A204.1 (cell line): Measurements from ENCODE around the gene B4GALNT3.

Experiments used
- FAIRE-seq: peaks from 2 replicates; lab custom pipeline; 2012; peaks lifted over from hg19 to GRCh38; lab: Jason Lieb, UNC

Gene B4GALNT3

DNA sequence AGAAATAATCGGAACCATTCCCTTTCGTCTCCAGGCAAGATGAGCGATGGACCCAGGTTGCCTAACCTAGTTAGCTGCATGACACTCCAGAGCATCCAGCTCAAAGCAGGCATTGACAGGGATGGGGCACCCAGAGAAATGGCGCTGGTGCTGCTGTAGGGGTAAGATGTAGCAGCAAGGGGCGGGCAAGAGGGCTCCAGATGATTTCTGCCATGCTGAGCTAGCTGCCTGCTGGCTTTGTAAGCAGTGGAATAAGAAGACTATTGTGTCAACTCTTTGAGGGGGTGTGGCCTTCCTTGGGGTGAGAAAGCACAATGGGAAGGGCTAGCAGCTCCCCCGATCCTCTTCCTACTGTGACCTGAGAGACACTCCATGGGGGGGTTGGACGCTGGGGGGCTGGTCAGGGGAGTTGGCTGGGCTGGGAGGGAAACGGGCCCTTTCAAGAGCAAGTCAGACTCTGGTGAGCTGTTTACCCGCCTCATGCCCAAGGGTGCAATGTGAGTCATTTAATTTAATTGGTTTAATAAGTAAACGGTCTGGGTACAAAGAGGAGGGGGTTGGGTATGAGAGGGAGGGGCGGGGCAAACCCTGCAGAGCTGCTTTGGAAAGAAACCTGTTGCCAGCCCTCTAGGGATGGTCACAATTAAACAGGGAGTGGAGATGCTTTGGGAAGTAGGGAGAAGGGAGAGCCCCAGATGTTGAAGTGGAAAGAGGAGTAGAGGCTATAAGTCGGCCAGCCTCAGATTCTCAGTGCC lies 50.5 kb downstream of the B4GALNT3 start:
- FAIRE-seq, result no peak

DNA sequence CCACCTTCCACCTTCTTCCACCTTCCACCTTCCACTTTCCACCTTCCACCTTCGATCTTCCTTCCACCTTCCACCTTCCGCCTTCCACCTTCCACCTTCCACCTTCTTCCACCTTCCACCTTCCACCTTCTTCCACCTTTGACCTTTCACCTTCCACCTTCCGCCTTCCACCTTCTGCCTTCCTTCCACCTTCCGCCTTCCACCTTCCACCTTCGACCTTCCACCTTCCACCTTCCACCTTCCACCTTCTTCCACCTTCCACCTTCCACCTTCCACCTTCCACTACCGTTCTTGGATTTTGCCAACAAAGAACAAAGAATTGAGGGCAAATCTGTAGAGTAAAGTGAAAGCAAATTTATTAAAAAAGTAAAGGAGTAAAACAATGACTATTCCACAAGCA lies 53.2 kb downstream of the B4GALNT3 start:
- no peak for FAIRE-seq

GRCh38 chr12:513446-513845 lies 53.7 kb downstream of the B4GALNT3 start:
- FAIRE-seq, result no peak

DNA sequence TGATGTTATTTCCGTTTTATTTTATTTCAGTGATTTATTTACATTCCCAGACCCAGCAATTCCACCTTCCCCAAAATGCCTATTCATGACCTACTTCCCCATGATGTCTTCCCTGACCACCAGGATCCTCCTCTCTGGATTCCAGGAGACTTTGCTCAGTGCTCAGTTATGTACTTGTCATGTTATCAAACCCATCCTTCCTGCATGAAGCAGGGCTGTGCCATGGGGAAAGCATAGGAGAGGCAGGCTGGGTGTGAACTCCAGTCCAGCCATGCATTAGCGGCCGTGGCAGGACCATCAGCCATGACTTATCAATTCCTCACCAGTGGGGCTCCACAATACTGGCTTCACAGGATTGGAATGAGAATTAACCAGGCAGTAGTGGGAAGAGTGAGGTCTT lies 57.8 kb downstream of the B4GALNT3 start:
- FAIRE-seq, result no peak

DNA sequence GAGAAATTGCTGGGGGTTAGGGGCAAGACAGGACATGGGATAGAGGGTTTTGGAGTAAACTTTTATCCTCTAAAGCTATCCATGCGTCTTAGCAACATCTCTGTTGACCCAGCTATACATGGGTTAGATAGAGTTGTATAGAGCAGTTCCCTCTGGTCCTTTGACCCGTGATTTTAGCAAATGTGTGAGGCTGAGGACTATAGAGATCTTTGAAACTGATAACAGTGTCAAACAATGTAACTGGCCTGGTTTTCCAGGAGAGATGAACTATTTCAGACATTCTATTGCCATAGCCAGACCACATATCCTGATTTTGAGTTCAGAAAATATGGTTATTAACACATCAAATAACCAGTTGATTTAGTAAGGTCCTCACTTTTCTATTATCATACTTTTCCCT lies 60.4 kb downstream of the B4GALNT3 start:
- FAIRE-seq, result no peak

- FAIRE-seq, result no peak
Observed at GRCh38 chr12:522692-523378, 63.1 kb downstream of the B4GALNT3 start.

GRCh38 chr12:524167-524951 lies 64.6 kb downstream of the B4GALNT3 start:
- FAIRE-seq, result no peak

DNA sequence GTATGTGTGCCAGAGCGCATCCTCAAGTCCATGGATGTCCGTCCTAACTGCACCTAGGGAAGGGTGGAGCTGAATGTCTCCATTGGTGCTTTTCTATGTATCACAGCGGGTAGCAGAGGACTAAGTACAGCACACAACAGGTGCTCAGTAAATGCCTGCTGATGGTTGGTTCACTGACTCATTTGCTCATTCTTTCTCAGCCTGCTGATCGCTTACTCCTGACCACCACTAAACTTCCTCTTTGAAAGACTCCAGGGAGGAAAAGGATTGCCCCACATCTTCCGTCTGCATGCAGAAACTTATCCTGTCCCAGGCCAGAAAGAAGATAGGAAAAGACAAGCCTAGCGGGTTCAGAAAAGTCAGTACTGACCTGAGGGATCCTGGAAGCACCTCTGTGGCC lies 66.3 kb downstream of the B4GALNT3 start:
- FAIRE-seq, result no peak

DNA sequence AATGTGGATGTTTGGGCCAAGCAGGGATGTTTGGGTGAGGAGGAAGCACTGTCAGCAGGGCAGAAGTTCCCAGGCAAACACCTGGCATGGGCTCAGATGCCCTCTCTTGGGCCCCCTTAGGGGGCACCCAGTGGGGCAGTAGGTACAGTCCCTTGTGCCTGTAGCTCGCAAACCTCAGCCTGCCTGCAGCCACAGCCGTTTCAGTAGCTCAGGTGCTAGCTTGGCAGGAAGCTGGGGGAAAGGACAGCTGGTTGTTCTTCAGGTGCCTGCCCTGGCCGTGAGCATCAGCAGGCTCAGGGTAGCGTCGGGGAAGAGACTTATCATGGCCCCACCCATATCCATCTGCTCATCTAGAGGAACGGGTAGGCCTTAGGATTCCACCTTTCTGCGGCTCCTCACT lies 67.5 kb downstream of the B4GALNT3 start:
- no peak for FAIRE-seq

- FAIRE-seq, result no peak
Observed at GRCh38 chr12:527729-528128, 68.0 kb downstream of the B4GALNT3 start.

- FAIRE-seq, result no peak
Observed at GRCh38 chr12:530308-530707, 70.6 kb downstream of the B4GALNT3 start.

DNA sequence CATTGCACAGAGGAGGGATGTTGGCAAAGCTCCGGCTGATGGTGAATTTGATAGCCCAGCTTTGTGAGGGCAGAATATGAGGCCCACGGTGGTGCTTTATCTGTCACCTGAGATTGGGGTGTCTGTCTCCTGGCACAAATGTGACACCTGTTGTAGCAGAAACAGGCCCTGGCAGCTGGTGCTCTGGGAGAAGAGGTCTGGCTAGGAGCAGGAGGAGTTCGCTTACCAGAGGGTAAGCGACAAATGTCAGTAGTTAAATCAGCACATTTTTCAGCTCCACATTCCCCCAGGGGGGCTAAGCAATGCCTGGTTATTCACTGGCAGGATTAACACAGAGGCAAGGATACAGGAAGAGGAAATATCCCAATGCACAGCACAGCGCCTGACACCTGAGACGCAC lies 71.1 kb downstream of the B4GALNT3 start:
- FAIRE-seq, result no peak

DNA sequence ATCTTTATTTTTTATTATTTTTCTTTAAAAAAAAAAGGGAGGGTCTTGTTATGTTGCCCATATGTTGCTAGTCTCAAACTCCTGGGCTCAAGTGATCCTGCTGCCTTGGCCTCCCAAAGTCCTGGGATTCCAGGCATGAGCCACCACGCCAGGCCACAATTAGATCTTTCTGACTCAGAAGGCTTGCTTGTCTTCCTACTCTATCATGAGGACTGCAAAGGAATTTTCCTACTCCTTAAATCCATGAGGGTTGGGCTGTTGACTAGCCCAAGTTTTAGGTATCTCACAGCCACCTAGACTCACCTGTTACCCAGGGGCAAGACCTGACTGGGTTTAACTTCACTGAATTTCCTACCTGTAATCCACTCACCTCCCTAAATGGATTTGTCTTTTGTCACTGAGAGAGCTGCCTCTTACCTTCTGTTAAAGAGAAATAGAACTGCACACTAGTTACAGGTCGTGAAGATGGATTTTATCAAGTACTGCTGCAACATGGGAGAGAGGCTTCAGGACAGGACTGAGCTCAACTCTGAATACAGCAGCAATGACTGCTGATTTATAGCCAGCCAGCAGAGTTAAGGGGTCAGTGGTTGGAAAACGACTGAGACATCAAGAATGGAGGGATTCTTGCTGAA lies 72.3 kb downstream of the B4GALNT3 start:
- FAIRE-seq, result no peak

- FAIRE-seq, result no peak
Observed at GRCh38 chr12:532908-533565, 73.3 kb downstream of the B4GALNT3 start.

GRCh38 chr12:533718-534117 lies 74.0 kb downstream of the B4GALNT3 start:
- no peak for FAIRE-seq

GRCh38 chr12:534216-534615 lies 74.5 kb downstream of the B4GALNT3 start:
- FAIRE-seq, result no peak

DNA sequence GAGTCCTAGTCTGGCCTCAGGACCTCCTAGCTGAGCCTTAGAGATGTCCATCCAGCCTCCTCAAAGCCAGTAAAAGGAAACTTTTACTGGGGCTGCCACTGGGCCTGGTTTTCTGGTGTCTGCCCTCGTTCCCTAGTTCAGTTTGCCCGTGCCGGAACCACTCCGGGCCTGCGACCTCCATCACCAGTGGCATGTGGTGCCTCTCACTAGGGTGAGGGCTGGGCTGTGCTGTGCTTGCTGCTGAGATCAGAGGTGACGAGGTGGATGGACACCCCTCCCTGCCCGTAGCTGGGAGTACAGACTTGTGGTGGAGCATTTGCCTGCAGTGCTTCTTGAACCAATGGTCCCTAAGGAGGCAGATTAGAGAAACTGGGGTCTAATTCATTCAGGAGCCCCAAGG lies 75.7 kb downstream of the B4GALNT3 start:
- no peak for FAIRE-seq

- FAIRE-seq, result no peak
Observed at GRCh38 chr12:536751-537245, 77.1 kb downstream of the B4GALNT3 start.

- FAIRE-seq, result no peak
Observed at GRCh38 chr12:537772-538171, 78.0 kb downstream of the B4GALNT3 start.

GRCh38 chr12:538731-539539 lies 79.2 kb downstream of the B4GALNT3 start:
- no peak for FAIRE-seq
